Ishikawa (cell line): ENCODE data around the gene CNTN4.

Experiments used
- CEBPB ChIP-seq: IDR thresholded peaks from 2 replicates; pipeline ENCODE4 v1.6.1; 2012
- CREB1 ChIP-seq: IDR thresholded peaks from 2 replicates; pipeline ENCODE4 v1.6.1; 2012; ENCODE audit warnings: low read depth
- EGR1 ChIP-seq: IDR thresholded peaks from 2 replicates; pipeline ENCODE4 v1.6.1; 2012
- EP300 ChIP-seq: IDR thresholded peaks from 2 replicates; pipeline ENCODE4 v1.6.1; 2012; ENCODE audit warnings: borderline replicate concordance
- FOXM1 ChIP-seq: IDR thresholded peaks from 2 replicates; pipeline ENCODE4 v1.6.1; 2012; ENCODE audit warnings: low read depth, borderline replicate concordance
- MAX ChIP-seq: IDR thresholded peaks from 2 replicates; pipeline ENCODE4 v1.6.1; 2012
- NFIC ChIP-seq: IDR thresholded peaks from 2 replicates; pipeline ENCODE4 v1.6.1; 2012
- RAD21 ChIP-seq: IDR thresholded peaks from 2 replicates; pipeline ENCODE4 v1.6.1; 2012; ENCODE audit warnings: low read depth
- REST ChIP-seq: IDR thresholded peaks from 2 replicates; pipeline ENCODE4 v1.6.1; 2012; ENCODE audit warnings: low read depth, mild to moderate bottlenecking
- TAF1 ChIP-seq: IDR thresholded peaks from 2 replicates; pipeline ENCODE4 v1.6.1; 2012; ENCODE audit warnings: low read depth, mild to moderate bottlenecking
- TCF12 ChIP-seq: IDR thresholded peaks from 2 replicates; pipeline ENCODE4 v1.6.1; 2012; ENCODE audit warnings: low read depth
- TEAD4 ChIP-seq: IDR thresholded peaks from 2 replicates; pipeline ENCODE4 v1.6.1; 2012
- USF1 ChIP-seq: IDR thresholded peaks from 2 replicates; pipeline ENCODE4 v1.6.1; 2012
- YY1 ChIP-seq: IDR thresholded peaks from 2 replicates; pipeline ENCODE4 v1.6.1; 2012; ENCODE audit warnings: low read depth
- ZBTB7A ChIP-seq: IDR thresholded peaks from 2 replicates; pipeline ENCODE4 v1.6.1; 2012; ENCODE audit warnings: low read depth

CNTN4 gene

GRCh38 chr3:2993736-2994135 is 895.1 kb downstream of the CNTN4 start:
- TF ChIP-seq MAX: no peak
- no peak for TF ChIP-seq TEAD4
- TF ChIP-seq TAF1: no peak
- TF ChIP-seq YY1: no peak
- TF ChIP-seq RAD21: no peak
- no peak for TF ChIP-seq EGR1
- TF ChIP-seq CEBPB: no peak
- TF ChIP-seq TCF12: no peak
- TF ChIP-seq FOXM1: no peak
- no peak for TF ChIP-seq ZBTB7A
- no peak for TF ChIP-seq EP300
- TF ChIP-seq CREB1: no peak
- TF ChIP-seq NFIC: no peak
- no peak for TF ChIP-seq USF1

GRCh38 chr3:2995195-2995594 is 896.5 kb downstream of the CNTN4 start:
- no peak for TF ChIP-seq REST
- no peak for TF ChIP-seq USF1
- TF ChIP-seq CEBPB: no peak
- no peak for TF ChIP-seq NFIC
- TF ChIP-seq CREB1: no peak
- TF ChIP-seq TEAD4: no peak
- TF ChIP-seq FOXM1: no peak
- no peak for TF ChIP-seq EP300
- TF ChIP-seq TCF12: no peak
- no peak for TF ChIP-seq EGR1
- TF ChIP-seq ZBTB7A: no peak
- no peak for TF ChIP-seq YY1
- TF ChIP-seq MAX: no peak

GRCh38 chr3:3005146-3005744 is 906.6 kb downstream of the CNTN4 start:
- TF ChIP-seq TEAD4 (no peak), USF1 (no peak), EGR1 (no peak), CEBPB (no peak), TAF1 (no peak), REST (no peak), RAD21 (no peak), YY1 (no peak), ZBTB7A (no peak), CREB1 (no peak)

- no peak for TF ChIP-seq EGR1
- no peak for TF ChIP-seq CREB1
- TF ChIP-seq MAX: no peak
- no peak for TF ChIP-seq TAF1
- TF ChIP-seq EP300: no peak
- TF ChIP-seq USF1: no peak
- no peak for TF ChIP-seq TEAD4
- no peak for TF ChIP-seq REST
- TF ChIP-seq FOXM1: no peak
- no peak for TF ChIP-seq ZBTB7A
- TF ChIP-seq CEBPB: no peak
- TF ChIP-seq RAD21: no peak
- no peak for TF ChIP-seq NFIC
- TF ChIP-seq TCF12: no peak
- no peak for TF ChIP-seq YY1
Observed at GRCh38 chr3:3013317-3014052, 914.8 kb downstream of the CNTN4 start.
